Kidney (tissue), 14 donors: Measurements from ENCODE around the gene TIAM2. TPM values are rescaled to one million over a fixed set of nuclear protein-coding genes. Genes with fewer than 3 reads are reported as not detected.

ENCODE experiments used
- DNase-seq, 5 donors: peaks; one replicate each; pipeline ENCODE4 v3.0.0-alpha.2; 2013 to 2020
- FAIRE-seq: peaks from 2 replicates; lab custom pipeline; 2012; peaks lifted over from hg19 to GRCh38; lab: Jason Lieb, UNC
- H3K27ac ChIP-seq, 2 donors: one replicate each; pipeline ENCODE4 v1.7.0; 2013; ENCODE audit warnings: low read depth in 2 of 2, low read length in 2 of 2, inconsistent platforms in 1 of 2
- H3K27me3 ChIP-seq: one replicate; pipeline ENCODE4 v1.7.1; 2013; ENCODE audit warnings: low read length, inconsistent platforms; ENCODE audit not compliant: control insufficient read depth, insufficient read depth
- H3K36me3 ChIP-seq, 3 donors: one replicate each; pipeline versions ENCODE4 v1.7.0 to v1.7.1; 2013; ENCODE audit warnings: low read length in 3 of 3, control low read depth in 1 of 3, inconsistent platforms in 1 of 3; ENCODE audit not compliant: insufficient read depth in 3 of 3, control insufficient read depth in 2 of 3
- H3K4me1 ChIP-seq, 3 donors: one replicate each; pipeline versions ENCODE4 v1.7.0 to v1.7.1; 2013; ENCODE audit warnings: low read length in 3 of 3, inconsistent platforms in 1 of 3, low read depth in 1 of 3; ENCODE audit not compliant: control insufficient read depth in 2 of 3, insufficient read depth in 2 of 3
- H3K4me3 ChIP-seq, 3 donors: one replicate each; pipeline versions ENCODE4 v1.7.0 to v1.8.1; 2013; ENCODE audit warnings: low read length in 3 of 3, control low read depth in 1 of 3, inconsistent platforms in 1 of 3
- H3K9ac ChIP-seq, 3 donors: one replicate each; pipeline versions ENCODE4 v1.7.0 to v1.7.1; 2013; ENCODE audit warnings: low read length in 3 of 3, control low read depth in 1 of 3, inconsistent platforms in 1 of 3
- H3K9me3 ChIP-seq, 3 donors: one replicate each; pipeline versions ENCODE4 v1.7.0 to v1.7.1; 2013; ENCODE audit warnings: low read length in 3 of 3, control low read depth in 1 of 3, inconsistent platforms in 1 of 3; ENCODE audit not compliant: control insufficient read depth in 2 of 3, insufficient read depth in 1 of 3
- CTCF ChIP-seq: IDR thresholded peaks from 3 replicates; pipeline ENCODE4 v1.5.1; 2012; ENCODE audit warnings: mild to moderate bottlenecking, moderate library complexity, borderline replicate concordance; ENCODE audit not compliant: insufficient read depth; ENCODE audit errors: extremely low read depth
- intact Hi-C: fragments of 100-400 bp; cut with DNase I; formaldehyde crosslinking; loops from one replicate; pipeline ENCODE4 v1.11.1; 2022
- polyA plus RNA-seq: library from polyadenylated mRNA; stranded (reverse); fragments of 350-450 nt; fragmentation: Illumina TruSeq; extraction: RNeasy Lipid Tissue Mini Kit (QIAGEN cat#74804); gene quantifications from one replicate; pipeline ENCODE4 v1.2.3, GENCODE V29; 2014; ENCODE audit warnings: low read depth, low replicate concordance; ENCODE audit not compliant: insufficient read depth
- total RNA-seq: library from RNA; stranded (reverse); fragmentation: NEBNext Ultra II Directional; extraction: Animal tissue kit (Norgen Biotek cat#: 25700); gene quantifications from one replicate; pipeline ENCODE4 v1.2.1, GENCODE V29; 2021
- donor health status: control.
- donor health status: control.
- donor health status: control.
- donor health status: control.
- donor health status: control.
- donor health status: DM: yes; HTN: yes; CAD: no.
- donor health status: Normal renal cell carcinoma (clear cell type).

TIAM2 gene
- total and polyA plus RNA-seq, 2 donors from 2014 or later: 6.8 to 7.6 TPM

- TF ChIP-seq CTCF: no peak
- Histone ChIP-seq H3K9me3 (no peaks in the 10 kb centered on the region), H3K36me3 (no peaks in the 10 kb centered on the region), H3K27ac (no peak overlapping the region), H3K4me3 (no peak overlapping the region), H3K4me1 (no peaks in the 10 kb centered on the region), H3K27me3 (no peaks in the 10 kb centered on the region), H3K9ac (no peak overlapping the region)
- DNase-seq (no peak), FAIRE-seq (no peak)
- intact Hi-C loops: no loop called here
Observed at GRCh38 chr6:154977588-154977987, 17.5 kb upstream of the TIAM2 start.

DNA sequence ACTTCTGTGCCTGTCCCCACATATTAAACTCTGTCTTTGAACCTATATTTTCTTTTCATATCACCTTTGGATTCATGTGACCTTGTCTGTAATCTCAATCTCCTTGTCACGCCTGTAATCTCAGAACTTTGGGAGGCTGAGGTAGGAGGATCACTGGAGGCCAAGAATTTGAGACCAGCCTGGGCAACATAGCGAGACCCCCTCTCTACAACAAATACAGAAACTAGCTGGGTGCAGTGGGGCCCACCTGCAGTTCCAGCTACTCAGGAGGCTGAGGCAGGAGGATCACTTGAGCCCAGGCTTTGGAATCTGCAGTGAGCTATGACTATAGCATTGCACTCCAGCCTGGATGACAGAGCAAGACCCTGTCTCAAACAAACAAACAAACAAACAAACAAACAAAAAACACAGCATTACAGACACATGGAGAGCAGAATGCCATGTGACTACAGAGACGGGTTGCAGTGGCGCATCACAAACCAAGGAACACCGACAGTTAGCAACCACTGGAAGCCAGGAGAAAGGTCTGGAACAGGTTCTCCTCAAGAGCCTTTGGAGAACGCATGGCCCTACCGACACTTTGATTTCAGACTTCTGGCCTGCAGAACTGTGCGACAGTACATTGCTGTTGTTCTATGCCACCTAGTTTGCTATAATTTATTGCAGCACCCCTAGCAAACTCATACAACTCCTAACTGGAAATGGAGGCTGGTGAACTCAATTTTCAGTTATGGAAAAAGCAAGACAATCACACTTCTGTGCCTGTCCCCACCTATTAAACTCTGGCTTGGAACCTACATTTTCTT, 14.6 kb upstream of the TIAM2 start:
- H3K27me3 ChIP-seq: no peaks in the 10 kb centered on the region
- no peak for FAIRE-seq
- intact Hi-C loops: no loop called here
- H3K4me1 ChIP-seq: no peaks in the 10 kb centered on the region
- no peak overlapping the region for H3K9ac ChIP-seq
- no peak overlapping the region for H3K4me3 ChIP-seq
- H3K27ac ChIP-seq: no peak overlapping the region
- H3K9me3 ChIP-seq: no peaks in the 10 kb centered on the region
- no peaks in the 10 kb centered on the region for H3K36me3 ChIP-seq
- no peak for TF ChIP-seq CTCF
- DNase-seq: no peak

- intact Hi-C loops: no loop called here
- DNase-seq (peak in 2 of 5 donors; percentile 59 to 62), FAIRE-seq (no peak)
- Histone ChIP-seq H3K4me1 (no peaks in the 10 kb centered on the region), H3K9ac (no peak overlapping the region), H3K27me3 (no peaks in the 10 kb centered on the region), H3K36me3 (no peaks in the 10 kb centered on the region), H3K9me3 (no peaks in the 10 kb centered on the region), H3K27ac (peak overlapping the region in 1 of 2 donors; percentile 14), H3K4me3 (peak overlapping the region in 1 of 3 donors; percentile 11)
- TF ChIP-seq CTCF: no peak
Observed at GRCh38 chr6:154981079-154981870, 13.8 kb upstream of the TIAM2 start.
